ENCODE results near the gene PTBP1.
A peak's percentile ranks its signal among the peaks of the same experiment; 100 is the strongest.

Gene PTBP1
- 264 to 717 (median 290) reads per million in 9 experiments for total RNA-seq

- Mint-ChIP-seq H3K4me3 (peak within 1 kb of the TSS; percentile 90 to 94), H3K9me3 (no peaks in the 10 kb centered on the region), H3K27me3 (no peaks in the 10 kb centered on the region), H3K36me3 (ENCODE audit: insufficient read depth) (peaks cover 50% of the 10 kb centered on the region), H3K27ac (peak within 1 kb of the TSS; percentile 90 to 95), H3K4me1 (ENCODE audit: low read depth in 2 of 2) (peaks cover 30 to 33% of the 10 kb centered on the region in 2 donors)
- ATAC-seq (replicated peaks), result peak; percentile 82
- peak; percentile 98 to 99 (median 99) for DNase-seq
Observed at GRCh38 chr19:796692-797527, at the start of gene PTBP1. TSS of gene PTBP1 (plus strand) at chr19:797452. CDS start at chr19:797498, 46 bp downstream.

- DNase-seq, result no peak
- H3K4me1 Mint-ChIP-seq (ENCODE audit: low read depth in 2 of 2), result no peaks in the 10 kb centered on the region
- ATAC-seq (replicated peaks), result no peak
- H3K4me3 Mint-ChIP-seq, result no peak overlapping the region
- H3K27ac Mint-ChIP-seq, result no peak overlapping the region
- H3K36me3 Mint-ChIP-seq (ENCODE audit: insufficient read depth), result no peaks in the 10 kb centered on the region
- H3K27me3 Mint-ChIP-seq, result no peaks in the 10 kb centered on the region
- H3K9me3 Mint-ChIP-seq, result no peaks in the 10 kb centered on the region
Observed at GRCh38 chr19:748274-748598, 49.0 kb upstream of the PTBP1 start.

GRCh38 chr19:749811-750210 lies 47.4 kb upstream of the PTBP1 start:
- ATAC-seq (replicated peaks), result no peak
- no peak overlapping the region for H3K27ac Mint-ChIP-seq
- no peaks in the 10 kb centered on the region for H3K4me1 Mint-ChIP-seq (ENCODE audit: low read depth in 2 of 2)
- DNase-seq, result no peak
- H3K9me3 Mint-ChIP-seq, result no peaks in the 10 kb centered on the region
- no peaks in the 10 kb centered on the region for H3K36me3 Mint-ChIP-seq (ENCODE audit: insufficient read depth)
- peaks cover 0 to 6% of the 10 kb centered on the region in 2 donors for H3K27me3 Mint-ChIP-seq
- H3K4me3 Mint-ChIP-seq, result no peak overlapping the region

GRCh38 chr19:750640-751423 lies 46.4 kb upstream of the PTBP1 start, which contains the start of gene MISP:
TSS of gene MISP (plus strand) at chr19:751112. CDS start at chr19:756947, 5,835 bp downstream.
- no peak within 1 kb of the TSS for H3K27ac Mint-ChIP-seq
- H3K4me3 Mint-ChIP-seq, result no peak within 1 kb of the TSS
- peaks cover 0 to 9% of the 10 kb centered on the region in 2 donors for H3K27me3 Mint-ChIP-seq
- H3K9me3 Mint-ChIP-seq, result no peaks in the 10 kb centered on the region
- no peaks in the 10 kb centered on the region for H3K36me3 Mint-ChIP-seq (ENCODE audit: insufficient read depth)
- no peaks in the 10 kb centered on the region for H3K4me1 Mint-ChIP-seq (ENCODE audit: low read depth in 2 of 2)
- ATAC-seq (replicated peaks) (no peak), DNase-seq (no peak)

- no peak for DNase-seq
- Mint-ChIP-seq H3K27me3 (peaks cover 0 to 9% of the 10 kb centered on the region in 2 donors), H3K9me3 (no peaks in the 10 kb centered on the region), H3K4me1 (ENCODE audit: low read depth in 2 of 2) (no peaks in the 10 kb centered on the region), H3K36me3 (ENCODE audit: insufficient read depth) (no peaks in the 10 kb centered on the region), H3K27ac (no peak overlapping the region), H3K4me3 (no peak overlapping the region)
- ATAC-seq (replicated peaks), result no peak
Observed at GRCh38 chr19:751501-752341, 45.5 kb upstream of the PTBP1 start.

GRCh38 chr19:752652-753517 lies 44.4 kb upstream of the PTBP1 start:
- H3K36me3 Mint-ChIP-seq (ENCODE audit: insufficient read depth), result no peaks in the 10 kb centered on the region
- H3K4me3 Mint-ChIP-seq, result no peak overlapping the region
- no peak overlapping the region for H3K27ac Mint-ChIP-seq
- H3K9me3 Mint-ChIP-seq, result no peaks in the 10 kb centered on the region
- H3K4me1 Mint-ChIP-seq (ENCODE audit: low read depth in 2 of 2), result no peaks in the 10 kb centered on the region
- DNase-seq, result no peak
- peaks cover 0 to 9% of the 10 kb centered on the region in 2 donors for H3K27me3 Mint-ChIP-seq
- peak; percentile 17 for ATAC-seq (replicated peaks)

GRCh38 chr19:754530-754929 lies 42.7 kb upstream of the PTBP1 start:
- ATAC-seq (replicated peaks) (no peak), DNase-seq (no peak)
- Mint-ChIP-seq H3K27ac (no peak overlapping the region), H3K4me3 (no peak overlapping the region), H3K9me3 (peaks cover 0 to 3% of the 10 kb centered on the region in 2 donors), H3K4me1 (ENCODE audit: low read depth in 2 of 2) (no peaks in the 10 kb centered on the region), H3K36me3 (ENCODE audit: insufficient read depth) (no peaks in the 10 kb centered on the region), H3K27me3 (peaks cover 0 to 9% of the 10 kb centered on the region in 2 donors)

GRCh38 chr19:755063-755462 lies 42.2 kb upstream of the PTBP1 start:
- no peak for ATAC-seq (replicated peaks)
- DNase-seq, result no peak
- no peak overlapping the region for H3K4me3 Mint-ChIP-seq
- no peaks in the 10 kb centered on the region for H3K36me3 Mint-ChIP-seq (ENCODE audit: insufficient read depth)
- H3K9me3 Mint-ChIP-seq, result peaks cover 0 to 3% of the 10 kb centered on the region in 2 donors
- H3K4me1 Mint-ChIP-seq (ENCODE audit: low read depth in 2 of 2), result no peaks in the 10 kb centered on the region
- no peak overlapping the region for H3K27ac Mint-ChIP-seq
- peaks cover 0 to 9% of the 10 kb centered on the region in 2 donors for H3K27me3 Mint-ChIP-seq

- H3K36me3 Mint-ChIP-seq (ENCODE audit: insufficient read depth), result no peaks in the 10 kb centered on the region
- no peak for ATAC-seq (replicated peaks)
- no peak overlapping the region for H3K27ac Mint-ChIP-seq
- peaks cover 0 to 3% of the 10 kb centered on the region in 2 donors for H3K9me3 Mint-ChIP-seq
- no peaks in the 10 kb centered on the region for H3K4me1 Mint-ChIP-seq (ENCODE audit: low read depth in 2 of 2)
- DNase-seq, result no peak
- peaks cover 0 to 9% of the 10 kb centered on the region in 2 donors for H3K27me3 Mint-ChIP-seq
- no peak overlapping the region for H3K4me3 Mint-ChIP-seq
Observed at GRCh38 chr19:756236-756635, 41.0 kb upstream of the PTBP1 start.

GRCh38 chr19:756821-757688 lies 40.2 kb upstream of the PTBP1 start:
- ATAC-seq (replicated peaks) (no peak), DNase-seq (no peak)
- H3K4me1 Mint-ChIP-seq (ENCODE audit: low read depth in 2 of 2), result no peaks in the 10 kb centered on the region
- no peak overlapping the region for H3K4me3 Mint-ChIP-seq
- H3K9me3 Mint-ChIP-seq, result peaks cover 0 to 3% of the 10 kb centered on the region in 2 donors
- H3K27ac Mint-ChIP-seq, result no peak overlapping the region
- no peaks in the 10 kb centered on the region for H3K36me3 Mint-ChIP-seq (ENCODE audit: insufficient read depth)
- peaks cover 0 to 9% of the 10 kb centered on the region in 2 donors for H3K27me3 Mint-ChIP-seq

- Mint-ChIP-seq H3K27ac (no peak overlapping the region), H3K36me3 (ENCODE audit: insufficient read depth) (no peaks in the 10 kb centered on the region), H3K9me3 (peaks cover 0 to 3% of the 10 kb centered on the region in 2 donors), H3K27me3 (peaks cover 0 to 9% of the 10 kb centered on the region in 2 donors), H3K4me3 (no peak overlapping the region), H3K4me1 (ENCODE audit: low read depth in 2 of 2) (no peaks in the 10 kb centered on the region)
- DNase-seq (no peak), ATAC-seq (replicated peaks) (no peak)
Observed at GRCh38 chr19:757811-758668, 39.2 kb upstream of the PTBP1 start.

Measured in effector memory CD8-positive, alpha-beta T cell (primary cell).